NCI-H1417 (cell line): ENCODE data around the gene MOG.
A peak's percentile ranks its signal among the peaks of the same experiment; 100 is the strongest.

ENCODE experiments used
- DNase-seq, 3 experiments: peaks; one replicate each; lab custom pipeline; 2025; lab: John Stamatoyannopoulos, UW

The MOG gene

DNA sequence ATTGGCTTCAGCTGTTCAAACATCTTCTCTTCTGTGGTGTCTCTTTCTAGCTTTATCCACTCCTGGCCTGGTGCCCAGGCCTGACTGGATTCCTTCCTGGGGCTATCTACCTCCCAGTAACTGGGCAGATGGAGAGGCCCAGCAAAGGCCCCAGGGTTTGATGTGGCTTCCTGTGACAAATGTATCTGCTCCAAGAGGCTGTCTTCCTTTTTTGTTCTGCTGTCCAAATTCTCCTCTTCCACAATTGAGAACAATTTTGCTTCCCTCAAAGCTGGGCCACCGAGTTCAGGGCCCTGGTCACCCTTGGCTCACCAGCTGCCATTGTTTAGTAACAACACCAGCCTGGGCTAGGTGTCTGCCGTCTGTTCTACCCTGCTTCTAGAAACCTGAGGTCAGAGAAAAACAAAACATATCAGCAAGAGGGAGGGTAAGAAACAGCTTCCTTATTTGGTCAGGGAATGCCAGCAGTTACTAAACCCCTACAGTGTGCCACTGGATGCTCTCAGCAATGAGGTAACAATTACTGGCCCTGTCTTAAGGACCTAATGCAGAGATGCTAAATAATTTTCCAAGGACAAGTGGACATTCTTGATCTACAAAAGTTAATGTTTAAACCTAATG is 20.2 kb downstream of the MOG start:
- DNase-seq: peak in 1 of 3 experiments; percentile 6

DNA sequence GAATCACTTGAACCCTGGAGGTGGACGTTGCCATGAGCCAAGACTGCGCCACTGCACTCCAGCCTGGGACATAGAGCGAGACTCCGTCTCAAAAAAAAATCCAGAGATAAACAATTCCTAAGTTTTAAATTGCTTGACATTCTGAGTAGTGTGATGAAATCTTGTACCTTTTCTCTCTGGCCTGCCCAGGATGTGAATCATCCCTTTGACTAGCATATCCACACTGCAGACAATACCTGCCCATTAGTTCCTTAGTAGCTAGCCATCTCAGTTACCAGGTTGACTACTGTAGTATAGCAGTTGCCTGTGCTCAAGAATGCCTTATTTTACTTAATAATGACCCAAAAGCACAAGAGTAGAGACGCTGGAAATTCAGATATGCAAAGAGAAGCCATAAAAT is 21.2 kb downstream of the MOG start:
- no peak for DNase-seq

DNA sequence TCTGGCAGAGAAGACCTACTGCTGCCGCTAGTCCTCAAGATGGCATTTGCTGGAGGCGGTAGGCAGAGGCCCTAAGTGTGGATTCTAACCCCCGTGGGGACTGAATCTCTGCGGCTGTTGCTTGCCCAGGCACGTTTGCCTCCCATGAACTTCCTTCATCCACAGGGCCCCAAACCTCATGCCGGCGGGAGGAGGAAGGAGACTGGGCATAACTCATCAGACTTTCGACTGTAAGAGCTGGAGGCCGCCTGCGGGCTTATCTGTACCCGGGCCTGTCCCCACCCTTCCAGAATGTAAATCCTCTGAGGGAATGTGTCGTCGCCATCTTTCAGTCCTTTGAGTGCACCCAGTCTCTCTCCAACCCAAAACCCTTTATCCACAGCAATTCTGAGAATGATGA is 23.1 kb downstream of the MOG start:
- no peak for DNase-seq

DNA sequence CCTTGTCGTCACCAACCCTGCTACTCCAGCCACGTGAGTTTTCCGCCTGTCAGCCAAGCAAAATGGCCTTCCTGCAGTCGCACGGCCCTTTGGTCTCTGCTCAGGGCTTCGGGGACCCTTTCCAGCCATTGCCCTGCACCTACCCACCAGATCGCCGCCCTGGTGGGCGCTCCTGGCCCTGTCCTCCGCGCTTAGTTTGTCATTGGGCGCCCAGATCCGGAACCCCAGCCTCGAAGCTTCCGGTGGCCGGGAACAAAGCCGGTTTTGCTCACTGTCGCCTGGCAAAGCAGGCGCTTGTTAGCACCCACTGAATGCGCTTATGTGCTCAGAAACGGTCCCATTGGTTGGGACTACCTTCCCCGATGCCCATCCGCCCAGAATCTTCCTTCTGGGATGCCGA is 23.5 kb downstream of the MOG start:
- no peak for DNase-seq

DNA sequence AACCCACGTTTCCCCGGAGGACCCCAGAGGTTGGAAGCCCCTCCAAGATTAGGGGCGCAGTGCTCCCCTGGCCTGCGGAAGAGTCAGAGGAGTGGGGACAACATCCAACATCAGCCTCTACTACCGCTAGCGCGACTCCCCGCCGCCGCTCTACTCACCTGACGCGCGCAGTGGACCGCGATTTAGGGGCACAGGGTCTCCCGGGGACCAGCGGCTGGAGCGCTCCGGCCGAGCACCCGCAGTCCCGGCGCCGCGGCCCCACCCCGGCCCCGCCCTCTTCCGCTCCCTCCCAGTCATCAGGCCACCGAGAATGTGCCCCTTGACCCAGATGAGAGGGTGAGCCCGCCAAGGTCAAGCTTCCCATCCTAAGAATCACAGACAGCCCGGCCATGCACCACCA is 24.0 kb downstream of the MOG start, which contains the start of gene ZFP57:
ZFP57 (minus strand) TSS at position 249 of the 400 bp plus-strand sequence. CDS start 4,149 bp downstream, outside the sequence.
- DNase-seq: no peak

- no peak for DNase-seq
Measured at GRCh38 chr6:29681811-29682210, 24.9 kb downstream of the MOG start.

- DNase-seq: no peak
Measured at GRCh38 chr6:29685718-29686326, 28.9 kb downstream of the MOG start.

- no peak for DNase-seq
Measured at GRCh38 chr6:29694637-29695036, 37.7 kb downstream of the MOG start.

- DNase-seq: peak in 1 of 3 experiments; percentile 3
Measured at GRCh38 chr6:29696147-29697125, 39.5 kb downstream of the MOG start.

DNA sequence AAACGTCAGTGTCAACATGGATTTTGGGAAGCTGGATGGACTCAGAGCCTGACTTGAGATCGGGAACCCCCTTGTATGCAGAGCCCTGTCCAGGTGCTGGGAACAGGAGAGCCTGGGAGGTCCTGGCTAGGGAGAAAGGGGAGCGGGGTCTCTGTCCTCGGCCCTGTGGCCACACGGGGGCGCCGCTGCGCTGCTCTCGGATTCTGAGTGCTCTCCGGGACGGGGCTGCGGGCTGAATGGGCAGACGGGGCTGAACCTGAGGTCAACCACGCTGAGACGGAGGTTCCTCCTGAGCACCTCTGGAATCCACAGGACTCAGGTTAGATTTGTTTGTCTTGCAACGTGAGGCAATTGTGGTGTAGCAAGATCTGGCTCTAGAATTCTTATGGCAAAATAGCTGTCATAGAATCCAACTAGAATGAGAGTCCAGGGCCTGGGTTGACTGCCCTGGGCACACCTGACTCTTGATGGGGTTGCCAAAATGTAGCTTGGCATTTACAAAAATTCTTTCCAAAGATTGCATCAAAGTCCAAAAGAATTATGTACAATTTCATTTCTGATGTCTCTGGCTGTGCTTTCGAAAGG is 45.7 kb downstream of the MOG start:
- peak in 1 of 3 experiments; percentile 18 for DNase-seq

DNA sequence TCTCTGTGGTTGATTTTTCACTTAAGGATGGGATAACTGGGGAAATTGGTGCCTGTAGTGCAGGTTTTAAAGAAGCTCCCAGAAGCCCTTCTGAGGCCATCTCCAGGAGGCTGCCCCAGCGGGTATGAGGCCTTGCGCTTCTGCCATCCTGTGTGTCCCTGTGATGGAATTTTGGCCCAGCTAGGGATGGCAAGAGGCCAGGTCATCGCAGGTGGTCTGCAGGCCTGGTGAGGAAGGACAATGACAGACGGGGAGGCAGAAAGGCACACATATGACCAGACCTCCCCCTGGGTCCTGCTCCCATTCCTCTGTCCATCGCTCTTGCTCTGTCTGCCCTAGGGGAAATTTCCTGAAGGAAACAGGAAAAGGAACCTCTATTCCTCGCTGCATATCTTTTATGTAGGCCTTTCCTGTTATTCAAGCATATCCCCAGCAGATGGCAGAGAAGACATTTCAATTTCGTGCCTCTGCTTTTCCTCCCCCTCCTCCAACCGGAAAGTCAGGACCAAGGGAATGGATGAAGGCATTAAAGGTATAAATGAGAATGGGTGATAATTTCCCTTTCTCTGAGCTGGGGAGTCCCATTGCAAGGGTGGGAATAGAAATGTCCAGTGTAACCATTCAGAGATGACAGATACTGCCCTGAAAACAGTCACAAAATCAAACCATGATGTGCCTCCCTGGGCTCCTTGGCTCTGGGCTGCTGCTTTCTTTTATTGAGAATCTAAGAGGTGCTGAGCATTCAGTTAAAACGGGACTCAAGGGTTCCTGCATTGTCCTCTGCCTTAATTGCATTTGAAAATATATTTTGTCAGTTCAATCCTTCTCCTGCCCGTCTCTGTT is 48.7 kb downstream of the MOG start:
- peak; percentile 3 to 58 (median 6) for DNase-seq

DNA sequence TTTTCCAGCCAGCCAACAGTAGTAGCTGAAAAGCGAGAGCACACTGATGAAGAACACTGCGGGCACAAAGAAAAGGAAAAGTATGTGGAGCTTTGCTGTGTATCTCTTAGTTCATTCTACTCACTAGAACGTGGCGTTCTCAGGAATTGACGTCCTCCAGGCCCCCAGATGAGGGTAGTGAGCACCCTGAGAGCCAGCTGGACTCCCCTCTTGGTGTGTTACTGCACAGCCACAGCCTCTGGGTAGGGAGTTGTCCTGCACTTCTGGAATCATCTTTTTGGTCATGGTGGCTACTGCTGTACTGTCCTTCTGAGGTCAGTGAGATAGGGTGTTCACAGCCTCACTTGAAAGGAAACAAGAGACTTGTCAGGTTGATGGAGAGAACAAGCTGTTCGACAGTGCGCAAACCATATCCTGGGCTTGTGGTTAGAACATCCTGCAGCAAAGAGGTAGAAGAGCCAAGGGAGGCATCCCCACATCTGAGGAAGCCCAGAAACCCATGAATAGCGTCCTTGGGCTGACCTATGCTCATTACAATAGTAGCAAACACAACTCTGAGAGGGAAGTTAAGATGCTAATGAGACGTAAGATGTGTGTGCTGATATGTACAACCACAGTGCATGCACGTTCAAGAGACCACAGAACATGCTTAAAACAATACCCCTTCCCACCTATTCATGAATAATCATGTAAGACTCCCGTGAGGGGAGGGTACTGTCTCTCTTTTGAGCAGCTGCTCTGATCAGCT is 51.7 kb downstream of the MOG start:
- DNase-seq: no peak

- no peak for DNase-seq
Measured at GRCh38 chr6:29709188-29709587, 52.3 kb downstream of the MOG start.

GRCh38 chr6:29710281-29710941 is 53.5 kb downstream of the MOG start:
- DNase-seq: no peak

DNA sequence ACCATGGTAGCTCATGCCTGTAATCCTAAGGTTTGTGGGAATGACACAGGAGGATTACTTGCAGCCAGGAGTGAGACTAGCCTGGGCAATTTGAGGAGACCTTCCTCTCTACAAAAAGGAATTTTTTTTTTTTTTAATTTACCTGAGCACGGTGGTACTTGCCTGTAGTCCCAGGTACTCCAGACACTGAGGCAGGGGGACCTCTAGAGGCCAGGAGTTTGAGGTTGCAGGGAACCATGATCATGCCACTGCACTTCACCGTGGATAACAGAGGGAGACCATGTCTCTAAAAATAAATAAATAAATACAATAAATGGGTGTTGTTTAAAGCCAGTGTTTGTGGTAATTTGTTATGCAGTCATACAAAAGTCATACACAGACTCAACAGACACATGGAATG is 64.0 kb downstream of the MOG start:
- DNase-seq: no peak
